GM19452 (cell line): Measurements from ENCODE around the gene NOBOX.
"Not testable (repeated sequence)": the region's sequence is repeated elsewhere in the genome, so short reads cannot be mapped to it uniquely, and the experiment has no call there.

Source experiments
- ATAC-seq: cut with Tn5 transposase; IDR thresholded peaks from one replicate; pipeline ENCODE4 v1.9.1; 2021; ENCODE audit not compliant: unreplicated experiment

Gene NOBOX

GRCh38 chr7:144397086-144397485 is 6.4 kb downstream of the NOBOX start:
- no peak for ATAC-seq

- peak; percentile 82 for ATAC-seq
Measured at GRCh38 chr7:144391823-144392255, 11.7 kb downstream of the NOBOX start.

GRCh38 chr7:144391014-144391413 is 12.5 kb downstream of the NOBOX start:
- no peak for ATAC-seq

GRCh38 chr7:144390481-144390880 is 13.0 kb downstream of the NOBOX start:
- no peak for ATAC-seq

- no peak for ATAC-seq
Measured at GRCh38 chr7:144388950-144389349, 14.5 kb downstream of the NOBOX start.

- no peak for ATAC-seq
Measured at GRCh38 chr7:144386741-144387140, 16.8 kb downstream of the NOBOX start.

GRCh38 chr7:144384555-144385245 is 18.8 kb downstream of the NOBOX start:
- ATAC-seq, result no peak

GRCh38 chr7:144384071-144384470 is 19.4 kb downstream of the NOBOX start:
- peak; percentile 49 for ATAC-seq

- no peak for ATAC-seq
Measured at GRCh38 chr7:144379776-144380384, 23.6 kb downstream of the NOBOX start.

- no peak for ATAC-seq
Measured at GRCh38 chr7:144378651-144379050, 24.8 kb downstream of the NOBOX start.

- not testable (repeated sequence) for ATAC-seq
Measured at GRCh38 chr7:144369221-144369620, 34.3 kb downstream of the NOBOX start.

GRCh38 chr7:144367250-144367649 is 36.2 kb downstream of the NOBOX start:
- not testable (repeated sequence) for ATAC-seq

GRCh38 chr7:144365523-144365922 is 38.0 kb downstream of the NOBOX start:
- not testable (repeated sequence) for ATAC-seq

- not testable (repeated sequence) for ATAC-seq
Measured at GRCh38 chr7:144362061-144362460, 41.4 kb downstream of the NOBOX start.

GRCh38 chr7:144356860-144357259 is 46.6 kb downstream of the NOBOX start:
- ATAC-seq, result not testable (repeated sequence)

- not testable (repeated sequence) for ATAC-seq
Measured at GRCh38 chr7:144356185-144356584, 47.3 kb downstream of the NOBOX start.

GRCh38 chr7:144355176-144355822 is 48.2 kb downstream of the NOBOX start, which contains the start of gene ARHGEF5:
TSS of gene ARHGEF5 (plus strand) at chr7:144355402. CDS start at chr7:144362670, 7,268 bp downstream.
- ATAC-seq, result peak; percentile 74

GRCh38 chr7:144351667-144352066 is 51.8 kb downstream of the NOBOX start:
- ATAC-seq, result not testable (repeated sequence)

GRCh38 chr7:144348625-144349024 is 54.9 kb downstream of the NOBOX start:
- ATAC-seq, result peak; percentile 32
